Epithelial cell of proximal tubule (primary cell): ENCODE results near the gene MC3R. TPM values are rescaled to one million over a fixed set of nuclear protein-coding genes. Genes with fewer than 3 reads are reported as not detected.
"Not testable (repeated sequence)": the region's sequence is repeated elsewhere in the genome, so short reads cannot be mapped to it uniquely, and the experiment has no call there.

Experiments
- DNase-seq: peaks from one replicate; pipeline ENCODE4 v3.0.0-alpha.2; 2011; ENCODE audit warnings: low read depth
- H3K4me3 ChIP-seq: 2 replicates; pipeline ENCODE4 v1.5.1; 2011; ENCODE audit warnings: low read depth, mild to moderate bottlenecking, low read length
- CTCF ChIP-seq: conservative IDR thresholded peaks from 2 replicates; pipeline ENCODE4 v1.5.1; 2012; ENCODE audit warnings: low read depth, mild to moderate bottlenecking, low read length
- total RNA-seq: library from RNA; depleted of rRNA; stranded (reverse); fragments of >200 nt; gene quantifications from 2 replicates; pipeline ENCODE4 v1.2.3, GENCODE V29; 2015

MC3R gene
- total RNA-seq, 1 donor from 2014 or later, result not detected

- no peak overlapping the region for H3K4me3 ChIP-seq
- no peak for TF ChIP-seq CTCF
- DNase-seq, result no peak
These were observed 40.4 kb upstream of the MC3R start for GRCh38 chr20:56208121-56208520.

- H3K4me3 ChIP-seq, result no peak overlapping the region
These were observed 37.5 kb upstream of the MC3R start for GRCh38 chr20:56211051-56211450.

GRCh38 chr20:56212091-56212490 is 36.4 kb upstream of the MC3R start:
- no peak overlapping the region for H3K4me3 ChIP-seq
- DNase-seq, result no peak
- no peak for TF ChIP-seq CTCF

More at GRCh38 chr20:56211051-56211450, 37.5 kb upstream of the MC3R start:
- TF ChIP-seq CTCF, result no peak
- DNase-seq, result no peak

GRCh38 chr20:56213321-56213720 is 35.2 kb upstream of the MC3R start:
- DNase-seq, result no peak
- H3K4me3 ChIP-seq, result no peak overlapping the region
- TF ChIP-seq CTCF, result no peak

GRCh38 chr20:56215115-56215514 is 33.4 kb upstream of the MC3R start:
- TF ChIP-seq CTCF, result no peak
- H3K4me3 ChIP-seq, result no peak overlapping the region
- no peak for DNase-seq

GRCh38 chr20:56217829-56218228 is 30.7 kb upstream of the MC3R start:
- no peak for TF ChIP-seq CTCF
- H3K4me3 ChIP-seq, result no peak overlapping the region
- no peak for DNase-seq

GRCh38 chr20:56221186-56221585 is 27.3 kb upstream of the MC3R start:
- not testable (repeated sequence) for DNase-seq, H3K4me3 ChIP-seq

GRCh38 chr20:56222201-56222600 is 26.3 kb upstream of the MC3R start:
- DNase-seq, result no peak
- H3K4me3 ChIP-seq, result no peak overlapping the region
- TF ChIP-seq CTCF, result no peak
